ENCODE data around the gene TCERG1L. TPM values are rescaled to one million over a fixed set of nuclear protein-coding genes. Genes with fewer than 3 reads are reported as not detected.

TCERG1L gene
- polyA plus RNA-seq, 3 donors, result not detected

GRCh38 chr10:131175891-131176290, 135.6 kb downstream of the TCERG1L start:
- peaks cover 24 to 37% of the 10 kb centered on the region in 2 donors for H3K9me3 ChIP-seq (replicated peaks in 1 of 2; ENCODE audit: control insufficient read depth in 1 of 2, insufficient read depth in 1 of 2, low read length in 2 of 2)
- H3K9me3 Mint-ChIP-seq, result peaks cover 3 to 18% (median 9%) of the 10 kb centered on the region in 7 donors
- WGBS (ENCODE audit: insufficient coverage), result 95% methylated on average over 13 of the region's 13 CpGs
- no peaks in the 10 kb centered on the region for H3K4me1 ChIP-seq (ENCODE audit: control insufficient read depth in 1 of 2, insufficient read depth in 2 of 2, low read length in 2 of 2)
- H4K20me1 ChIP-seq (ENCODE audit: insufficient read depth, low read length), result no peaks in the 10 kb centered on the region
- H2AFZ ChIP-seq (ENCODE audit: insufficient read depth, low read depth, low read length, poor library complexity, severe bottlenecking), result no peak overlapping the region
- no peaks in the 10 kb centered on the region for H3K4me1 Mint-ChIP-seq
- H3K79me2 ChIP-seq (ENCODE audit: insufficient read depth, low read length), result no peaks in the 10 kb centered on the region
- H3K36me3 Mint-ChIP-seq, result no peaks in the 10 kb centered on the region
- no peak overlapping the region for H3K27ac Mint-ChIP-seq
- no peak overlapping the region for H3K27ac ChIP-seq (ENCODE audit: low read depth in 1 of 2, low read length in 2 of 2)
- H3K27me3 ChIP-seq (ENCODE audit: control insufficient read depth in 2 of 2, insufficient read depth in 2 of 2, low read length in 2 of 2), result no peaks in the 10 kb centered on the region
- no peak for DNase-seq
- no peaks in the 10 kb centered on the region for H3K36me3 ChIP-seq (replicated peaks in 1 of 2; ENCODE audit: control insufficient read depth in 1 of 2, insufficient read depth in 2 of 2, low read length in 2 of 2)
- H3K9ac ChIP-seq (ENCODE audit: insufficient read depth, low read length, poor library complexity, severe bottlenecking), result no peak overlapping the region
- no peak overlapping the region for H3K4me3 Mint-ChIP-seq
- H3K4me3 ChIP-seq (replicated peaks in 1 of 3; ENCODE audit: low read depth in 2 of 3, low read length in 3 of 3), result no peak overlapping the region
- H3K4me2 ChIP-seq (replicated peaks; ENCODE audit: extremely low read depth, low read length, poor library complexity, severe bottlenecking), result no peak overlapping the region
- no peak for TF ChIP-seq CTCF (IDR thresholded peaks at IDR 0.05)
- peaks cover 0 to 2% (median 1%) of the 10 kb centered on the region in 3 donors for H3K27me3 Mint-ChIP-seq (ENCODE audit: low read depth in 3 of 3)
- intact Hi-C loops (cut with micrococcal nuclease), result no loop called here

GRCh38 chr10:131174651-131175540, 136.6 kb downstream of the TCERG1L start:
- no peaks in the 10 kb centered on the region for H3K4me1 ChIP-seq (ENCODE audit: control insufficient read depth in 1 of 2, insufficient read depth in 2 of 2, low read length in 2 of 2)
- peaks cover 24 to 37% of the 10 kb centered on the region in 2 donors for H3K9me3 ChIP-seq (replicated peaks in 1 of 2; ENCODE audit: control insufficient read depth in 1 of 2, insufficient read depth in 1 of 2, low read length in 2 of 2)
- no peak overlapping the region for H3K4me2 ChIP-seq (replicated peaks; ENCODE audit: extremely low read depth, low read length, poor library complexity, severe bottlenecking)
- no peaks in the 10 kb centered on the region for H3K36me3 Mint-ChIP-seq
- TF ChIP-seq CTCF (IDR thresholded peaks at IDR 0.05), result no peak
- WGBS (ENCODE audit: insufficient coverage), result 75% methylated on average over 15 of the region's 15 CpGs
- no peak overlapping the region for H3K9ac ChIP-seq (ENCODE audit: insufficient read depth, low read length, poor library complexity, severe bottlenecking)
- DNase-seq, result no peak
- H3K27ac ChIP-seq (ENCODE audit: low read depth in 1 of 2, low read length in 2 of 2), result no peak overlapping the region
- peaks cover 3 to 18% (median 9%) of the 10 kb centered on the region in 7 donors for H3K9me3 Mint-ChIP-seq
- intact Hi-C loops (cut with micrococcal nuclease), result no loop called here
- no peaks in the 10 kb centered on the region for H3K36me3 ChIP-seq (replicated peaks in 1 of 2; ENCODE audit: control insufficient read depth in 1 of 2, insufficient read depth in 2 of 2, low read length in 2 of 2)
- H4K20me1 ChIP-seq (ENCODE audit: insufficient read depth, low read length), result no peaks in the 10 kb centered on the region
- no peak overlapping the region for H3K27ac Mint-ChIP-seq
- H3K27me3 ChIP-seq (ENCODE audit: control insufficient read depth in 2 of 2, insufficient read depth in 2 of 2, low read length in 2 of 2), result no peaks in the 10 kb centered on the region
- H3K4me3 Mint-ChIP-seq, result no peak overlapping the region
- H3K79me2 ChIP-seq (ENCODE audit: insufficient read depth, low read length), result no peaks in the 10 kb centered on the region
- H3K27me3 Mint-ChIP-seq (ENCODE audit: low read depth in 3 of 3), result peaks cover 0 to 2% (median under 1%) of the 10 kb centered on the region in 3 donors
- no peaks in the 10 kb centered on the region for H3K4me1 Mint-ChIP-seq
- H2AFZ ChIP-seq (ENCODE audit: insufficient read depth, low read depth, low read length, poor library complexity, severe bottlenecking), result no peak overlapping the region
- H3K4me3 ChIP-seq (replicated peaks in 1 of 3; ENCODE audit: low read depth in 2 of 3, low read length in 3 of 3), result no peak overlapping the region
